Activated effector memory CD4-positive, alpha-beta T cell treated with Interleukin-2 at 50 U/mL for 16 hours (primary cell): Measurements from ENCODE around the gene ZBTB4.

Experiments used
- DNase-seq: peaks from one replicate; pipeline ENCODE4 v3.0.0-alpha.2; 2020

Gene ZBTB4

DNA sequence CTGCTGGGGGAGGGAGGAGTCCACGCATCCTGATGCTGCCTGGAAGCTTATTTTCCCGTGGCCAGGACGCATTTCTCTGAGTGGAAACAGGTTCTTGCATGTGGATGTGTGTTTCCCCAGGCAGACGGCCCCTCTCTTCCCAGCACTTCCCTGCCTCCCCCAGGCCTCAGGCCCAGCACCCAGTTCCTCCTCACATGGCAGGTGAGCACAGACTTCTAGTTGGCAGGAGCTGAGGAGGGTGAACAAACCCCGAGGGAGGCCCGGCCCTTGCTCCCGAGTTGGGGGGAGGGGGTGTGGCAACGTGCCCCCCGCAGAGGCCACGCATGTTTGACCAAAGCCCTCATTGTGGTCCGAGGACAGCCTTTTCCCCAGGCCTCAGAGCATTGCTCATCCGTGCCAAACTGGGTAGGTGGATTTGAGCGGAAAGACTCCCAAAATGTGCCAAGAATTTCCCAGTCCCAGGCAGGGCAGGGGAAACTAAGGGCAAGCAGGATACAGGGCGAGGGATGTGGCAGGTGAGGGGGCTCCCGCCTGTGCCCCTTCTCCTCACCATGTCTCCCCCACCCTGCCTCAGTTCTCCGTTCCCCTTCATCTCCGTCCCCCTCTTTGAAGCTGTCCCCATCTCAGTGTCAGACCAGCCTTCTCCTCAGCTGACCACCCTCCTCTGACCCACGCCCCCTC is 60.8 kb downstream of the ZBTB4 start:
- DNase-seq = no peak

- no peak for DNase-seq
Observed at GRCh38 chr17:7417056-7417655, 62.3 kb downstream of the ZBTB4 start.

DNA sequence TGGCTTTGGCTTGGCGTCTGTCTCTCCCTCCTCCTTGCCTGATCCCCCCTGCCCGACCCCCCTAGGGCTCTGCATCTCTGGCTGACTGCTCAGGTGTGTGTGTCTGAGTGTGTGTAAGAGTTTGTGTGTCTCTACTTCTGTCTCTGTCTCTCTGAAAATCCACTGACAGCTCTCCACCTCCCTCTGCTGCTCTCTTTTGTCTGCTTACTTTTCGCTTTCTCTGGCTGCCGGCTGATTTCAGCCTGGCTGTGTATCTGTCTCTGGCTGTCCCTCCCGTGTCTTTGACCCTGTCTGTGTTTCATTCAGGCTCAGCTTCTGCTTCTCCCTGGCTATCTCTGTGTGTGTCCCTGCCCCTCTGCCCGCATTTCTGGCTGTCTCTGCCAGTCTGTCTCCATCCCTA is 63.1 kb downstream of the ZBTB4 start:
- no peak for DNase-seq

DNA sequence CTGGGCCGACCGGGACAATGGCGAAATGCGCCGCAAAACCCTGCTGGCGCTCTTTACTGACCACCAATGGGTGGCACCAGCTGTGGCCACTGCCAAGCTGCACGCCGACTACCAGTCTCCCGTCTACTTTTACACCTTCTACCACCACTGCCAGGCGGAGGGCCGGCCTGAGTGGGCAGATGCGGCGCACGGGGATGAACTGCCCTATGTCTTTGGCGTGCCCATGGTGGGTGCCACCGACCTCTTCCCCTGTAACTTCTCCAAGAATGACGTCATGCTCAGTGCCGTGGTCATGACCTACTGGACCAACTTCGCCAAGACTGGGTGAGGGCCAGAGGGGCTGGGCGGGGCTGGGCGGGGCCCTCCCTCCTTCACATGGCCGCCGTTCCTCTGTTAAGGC is 63.6 kb downstream of the ZBTB4 start:
- no peak for DNase-seq

GRCh38 chr17:7414837-7415236 is 64.6 kb downstream of the ZBTB4 start:
- no peak for DNase-seq

- no peak for DNase-seq
Observed at GRCh38 chr17:7413346-7413985, 66.0 kb downstream of the ZBTB4 start.

DNA sequence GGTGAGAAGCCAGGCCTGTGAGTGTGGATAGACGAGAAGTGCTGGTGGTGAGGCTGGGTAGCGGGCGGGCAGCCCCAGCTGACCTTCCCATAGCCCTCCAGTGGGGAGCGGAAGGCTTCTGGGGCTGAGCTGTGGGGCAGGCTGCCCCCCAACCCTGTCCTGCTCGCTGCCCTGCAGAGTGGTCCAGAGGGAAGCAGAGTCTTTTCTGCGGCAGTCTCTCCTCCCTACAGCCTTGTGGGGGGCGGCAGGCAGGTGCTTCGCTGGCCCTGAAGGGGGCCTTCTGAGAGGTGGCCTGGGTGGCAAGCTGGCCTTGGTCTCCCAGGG is 68.0 kb downstream of the ZBTB4 start:
- DNase-seq = no peak

DNA sequence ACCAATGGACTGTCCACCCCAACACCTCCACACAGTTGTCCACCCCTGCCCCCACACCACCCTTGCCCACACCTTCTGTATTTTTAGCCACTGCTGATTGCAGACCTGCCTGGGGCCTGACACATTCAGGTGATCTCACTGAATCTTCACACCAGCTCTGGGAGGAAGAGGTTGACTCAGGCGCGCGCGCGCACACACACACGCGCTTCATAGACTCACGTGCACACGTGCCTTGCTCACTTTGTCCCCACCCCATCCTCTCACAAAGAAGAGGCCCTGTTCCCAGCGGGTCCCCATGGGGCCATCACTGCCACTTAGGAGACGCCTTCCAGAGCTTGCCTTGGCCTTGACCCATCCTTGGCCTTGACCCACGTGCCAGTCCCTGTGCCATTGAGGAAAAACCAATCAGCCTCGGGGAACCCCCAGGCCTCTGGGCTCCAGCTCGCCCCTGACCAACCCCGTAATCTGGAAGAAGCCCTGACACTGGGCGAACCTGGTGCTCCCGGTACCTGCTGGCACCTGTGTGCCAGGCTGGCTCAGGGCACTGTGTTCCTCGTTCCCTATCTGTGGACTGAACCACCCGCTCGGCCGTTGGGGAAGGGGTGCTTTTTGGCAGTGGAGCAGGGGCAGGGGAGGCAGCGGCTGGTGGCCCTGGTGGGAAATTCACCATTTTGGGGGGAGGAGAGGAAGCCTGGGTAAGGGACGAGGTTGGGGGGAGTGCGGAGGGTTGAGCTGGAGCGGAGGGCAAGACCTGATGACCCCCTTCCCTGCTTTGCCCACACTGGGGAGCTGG is 68.6 kb downstream of the ZBTB4 start:
- no peak for DNase-seq

DNA sequence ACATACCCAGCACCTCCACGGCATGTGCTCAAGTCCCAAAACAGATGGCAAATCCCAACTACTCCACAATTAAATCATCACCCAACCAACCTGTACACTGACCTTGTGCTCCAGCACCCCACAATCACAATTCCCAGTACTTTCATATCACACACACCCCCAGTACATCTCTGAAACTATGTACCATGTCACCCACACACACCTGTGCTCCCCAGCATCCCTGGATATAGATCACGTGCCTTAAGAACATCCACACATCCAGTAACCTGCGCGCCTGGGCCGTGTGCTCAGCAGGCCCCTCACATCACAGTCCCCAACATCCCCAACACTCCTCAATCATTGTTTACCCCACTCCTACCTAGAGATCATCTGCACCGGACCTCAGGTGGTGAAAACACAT is 69.7 kb downstream of the ZBTB4 start:
- DNase-seq = no peak
